ENCODE measurements around the gene TMPRSS11B.

TMPRSS11B gene

DNA sequence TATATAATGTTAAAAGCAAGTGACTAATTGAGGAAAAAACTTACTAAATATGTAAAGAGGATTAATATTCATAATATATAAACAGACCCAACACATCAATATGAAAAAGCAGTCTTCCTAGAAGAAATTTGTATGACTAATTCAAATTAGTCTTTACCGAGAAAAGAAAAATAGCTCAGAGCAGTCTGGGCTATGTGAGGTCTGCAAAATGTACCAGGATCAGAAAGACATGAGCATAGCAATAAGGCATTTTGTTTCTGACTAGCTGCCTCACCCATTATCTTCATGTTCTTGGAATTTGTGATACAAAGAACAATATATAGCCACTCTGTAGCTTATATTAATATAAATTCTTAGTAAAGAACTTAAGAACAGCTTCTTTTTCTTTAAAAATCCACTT lies 13.7 kb upstream of the TMPRSS11B start:
- no peak overlapping the region for H3K27ac ChIP-seq
- no peak for TF ChIP-seq ZFX (IDR thresholded peaks at IDR 0.05)
- TF ChIP-seq, protein P1, sequence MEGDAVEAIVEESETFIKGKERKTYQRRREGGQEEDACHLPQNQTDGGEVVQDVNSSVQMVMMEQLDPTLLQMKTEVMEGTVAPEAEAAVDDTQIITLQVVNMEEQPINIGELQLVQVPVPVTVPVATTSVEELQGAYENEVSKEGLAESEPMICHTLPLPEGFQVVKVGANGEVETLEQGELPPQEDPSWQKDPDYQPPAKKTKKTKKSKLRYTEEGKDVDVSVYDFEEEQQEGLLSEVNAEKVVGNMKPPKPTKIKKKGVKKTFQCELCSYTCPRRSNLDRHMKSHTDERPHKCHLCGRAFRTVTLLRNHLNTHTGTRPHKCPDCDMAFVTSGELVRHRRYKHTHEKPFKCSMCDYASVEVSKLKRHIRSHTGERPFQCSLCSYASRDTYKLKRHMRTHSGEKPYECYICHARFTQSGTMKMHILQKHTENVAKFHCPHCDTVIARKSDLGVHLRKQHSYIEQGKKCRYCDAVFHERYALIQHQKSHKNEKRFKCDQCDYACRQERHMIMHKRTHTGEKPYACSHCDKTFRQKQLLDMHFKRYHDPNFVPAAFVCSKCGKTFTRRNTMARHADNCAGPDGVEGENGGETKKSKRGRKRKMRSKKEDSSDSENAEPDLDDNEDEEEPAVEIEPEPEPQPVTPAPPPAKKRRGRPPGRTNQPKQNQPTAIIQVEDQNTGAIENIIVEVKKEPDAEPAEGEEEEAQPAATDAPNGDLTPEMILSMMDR (conservative IDR thresholded peaks at IDR 0.05): no peak

DNA sequence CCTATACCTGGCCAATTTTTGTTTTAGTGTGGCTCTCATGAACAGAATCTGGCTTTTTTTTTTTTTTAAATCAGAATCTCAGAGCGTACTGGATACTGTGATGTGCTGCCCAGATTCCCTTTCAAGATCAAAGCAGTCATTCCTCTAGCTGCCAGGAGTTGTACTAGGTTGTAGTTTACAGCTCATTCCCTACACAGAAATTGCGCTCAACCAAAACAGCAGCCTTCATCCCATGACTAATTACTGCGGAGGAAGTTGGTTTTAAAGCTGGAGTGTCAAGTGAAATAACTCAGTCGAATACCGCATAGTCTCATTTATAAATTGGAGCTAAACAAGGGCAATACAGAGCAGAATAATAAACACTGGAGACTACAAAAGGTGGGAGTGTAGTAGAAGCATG lies 12.2 kb upstream of the TMPRSS11B start:
- no peak for TF ChIP-seq ZFX (IDR thresholded peaks at IDR 0.05)
- TF ChIP-seq, protein P1 (conservative IDR thresholded peaks at IDR 0.05): no peak
- no peak overlapping the region for H3K27ac ChIP-seq

DNA sequence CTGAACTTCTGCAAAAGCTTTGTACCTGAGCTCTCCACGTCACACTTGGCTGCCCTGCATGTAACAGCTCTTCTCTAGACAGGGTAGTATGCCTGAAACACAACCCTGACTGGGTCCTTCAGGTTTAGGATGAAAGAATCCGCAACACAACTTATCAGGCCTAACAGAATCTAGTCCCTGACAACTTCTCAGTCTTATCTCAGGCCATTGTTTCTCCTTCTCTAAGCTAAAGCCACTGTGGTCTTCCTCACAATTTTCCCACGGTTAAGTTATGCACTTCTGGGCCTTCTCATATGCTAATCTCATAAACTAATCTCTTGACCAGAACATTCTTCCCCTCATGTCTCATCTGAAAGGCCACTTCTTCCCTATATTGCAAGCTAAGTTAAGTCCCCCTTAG lies 10.8 kb upstream of the TMPRSS11B start:
- H3K27ac ChIP-seq: no peak overlapping the region
- TF ChIP-seq ZFX (IDR thresholded peaks at IDR 0.05): no peak
- TF ChIP-seq, protein P1 (conservative IDR thresholded peaks at IDR 0.05): no peak

DNA sequence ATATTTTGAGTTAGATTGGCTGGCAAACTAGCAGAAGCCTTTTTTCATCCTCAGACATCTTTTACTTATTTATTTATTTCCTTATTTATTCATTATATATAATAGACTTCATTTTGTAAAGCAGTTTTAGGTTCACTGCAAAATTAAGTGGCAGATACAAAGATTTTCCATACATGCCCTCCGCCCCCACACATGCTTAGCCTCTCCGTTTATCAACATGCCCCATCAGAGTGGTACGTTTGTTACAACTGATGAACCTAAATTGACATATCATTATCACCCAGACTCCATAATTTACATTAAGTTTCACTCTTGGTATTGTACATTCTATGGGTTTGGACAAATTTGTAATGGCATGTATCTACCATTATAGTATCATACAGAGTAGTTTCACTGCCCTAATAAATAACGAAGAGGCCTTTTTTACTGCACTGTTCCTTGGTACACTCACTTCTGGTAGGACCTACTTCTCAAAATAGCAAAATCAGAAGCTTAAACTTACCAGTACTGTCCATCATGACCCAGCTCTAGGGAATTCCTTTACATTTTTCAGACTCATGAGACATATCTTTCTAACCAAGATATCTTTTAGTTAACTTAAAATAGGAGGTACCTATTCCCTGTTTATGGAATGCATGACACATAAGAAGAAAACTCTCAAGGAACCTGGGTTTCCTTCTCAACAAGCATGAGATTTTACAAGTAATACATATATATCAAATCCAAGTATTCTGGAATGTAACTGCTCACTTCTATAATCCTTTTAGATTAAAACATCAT lies 4.8 kb upstream of the TMPRSS11B start:
- TF ChIP-seq, protein P1 (conservative IDR thresholded peaks at IDR 0.05): no peak
- TF ChIP-seq ZFX (IDR thresholded peaks at IDR 0.05): no peak
- H3K27ac ChIP-seq: no peak overlapping the region

DNA sequence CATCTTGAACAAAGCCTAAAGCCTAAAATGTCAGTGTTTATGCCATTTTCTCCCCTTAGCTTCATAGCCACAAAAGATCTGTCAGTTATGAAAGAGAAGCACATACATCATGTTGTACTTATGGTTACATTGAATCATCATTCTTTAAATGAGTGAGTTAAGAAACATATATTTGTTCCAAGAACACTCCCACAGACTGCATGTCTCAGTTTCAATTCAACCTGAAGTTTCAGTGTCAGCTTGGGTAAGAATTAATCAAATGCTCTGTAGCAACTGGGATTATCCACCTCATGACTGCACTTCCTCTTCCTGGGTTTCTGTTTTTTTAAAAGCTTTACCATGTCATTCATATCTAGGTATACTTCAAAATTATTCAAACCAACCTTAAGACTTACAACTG lies 3.9 kb upstream of the TMPRSS11B start:
- H3K27ac ChIP-seq: no peak overlapping the region
- TF ChIP-seq ZFX (IDR thresholded peaks at IDR 0.05): no peak

DNA sequence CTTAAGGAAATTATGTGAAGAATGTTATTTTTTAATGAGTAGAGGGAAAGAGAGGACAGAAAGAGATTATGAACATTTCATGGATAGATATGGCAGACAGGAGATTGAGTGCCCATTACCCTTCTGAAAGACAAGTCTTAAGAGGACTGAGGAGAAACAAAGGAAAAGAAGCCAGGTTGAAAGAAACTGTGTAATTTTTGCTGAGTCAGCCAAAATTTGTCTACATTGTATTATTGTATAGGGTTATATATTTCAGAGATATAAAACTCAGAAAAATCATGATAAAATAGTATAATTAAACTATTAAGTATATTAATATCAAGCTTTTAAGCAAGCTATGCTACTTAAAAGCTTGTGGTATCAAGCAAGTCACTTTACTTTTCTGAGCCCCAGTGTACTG lies 4.9 kb downstream of the TMPRSS11B start:
- TF ChIP-seq ZFX (IDR thresholded peaks at IDR 0.05): no peak
- TF ChIP-seq, protein P1 (conservative IDR thresholded peaks at IDR 0.05): no peak
- H3K27ac ChIP-seq: no peak overlapping the region

DNA sequence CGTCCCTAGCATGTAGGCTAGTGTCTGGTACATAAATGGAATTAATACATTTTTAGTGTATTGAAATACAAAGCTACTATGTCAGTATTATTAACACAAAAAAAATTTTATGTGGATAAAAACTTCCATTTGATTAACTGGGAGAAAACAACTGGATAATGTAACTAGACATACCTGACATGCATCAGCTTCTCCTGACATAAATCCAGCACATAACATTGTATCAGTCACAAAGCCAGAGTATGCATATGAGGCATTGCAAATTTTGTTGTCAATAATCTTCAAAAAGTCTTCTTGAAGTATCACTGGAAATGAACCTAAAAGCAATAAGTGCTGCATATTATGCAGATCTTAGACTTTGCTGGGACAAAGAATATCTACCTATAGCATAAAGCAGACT lies 16.9 kb downstream of the TMPRSS11B start:
- TF ChIP-seq ZFX (IDR thresholded peaks at IDR 0.05): no peak
- TF ChIP-seq, protein P1 (conservative IDR thresholded peaks at IDR 0.05): no peak
- H3K27ac ChIP-seq: no peak overlapping the region

DNA sequence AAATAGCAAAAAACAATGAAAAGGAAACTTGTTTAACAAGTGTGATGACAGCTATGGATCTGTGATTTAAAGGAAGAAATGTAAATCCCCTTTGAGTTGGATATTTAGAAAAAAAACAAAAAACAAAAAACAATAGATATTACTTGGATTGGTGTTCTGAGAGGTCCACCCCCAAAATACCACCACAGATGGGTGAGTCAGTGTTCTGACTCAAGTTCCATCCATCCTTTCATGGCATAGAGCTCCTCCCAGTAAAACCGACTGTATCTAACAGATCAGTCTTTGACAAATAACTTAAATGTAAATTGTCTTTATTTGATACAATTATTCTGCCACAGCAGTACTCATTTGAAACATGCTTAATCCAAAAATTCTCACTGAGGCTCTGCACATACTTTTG lies 27.4 kb downstream of the TMPRSS11B start:
- no peak overlapping the region for H3K27ac ChIP-seq
- no peak for TF ChIP-seq ZFX (IDR thresholded peaks at IDR 0.05)
- TF ChIP-seq, protein P1 (conservative IDR thresholded peaks at IDR 0.05): no peak

Measured in C4-2B (cell line).